GM21423 (cell line): Measurements from ENCODE around the gene LGI2.

Source experiments
- ATAC-seq: cut with Tn5 transposase; IDR thresholded peaks from one replicate; pipeline ENCODE4 v1.9.1; 2021; ENCODE audit warnings: mild to moderate bottlenecking, moderate library complexity; ENCODE audit not compliant: unreplicated experiment

The LGI2 gene

DNA sequence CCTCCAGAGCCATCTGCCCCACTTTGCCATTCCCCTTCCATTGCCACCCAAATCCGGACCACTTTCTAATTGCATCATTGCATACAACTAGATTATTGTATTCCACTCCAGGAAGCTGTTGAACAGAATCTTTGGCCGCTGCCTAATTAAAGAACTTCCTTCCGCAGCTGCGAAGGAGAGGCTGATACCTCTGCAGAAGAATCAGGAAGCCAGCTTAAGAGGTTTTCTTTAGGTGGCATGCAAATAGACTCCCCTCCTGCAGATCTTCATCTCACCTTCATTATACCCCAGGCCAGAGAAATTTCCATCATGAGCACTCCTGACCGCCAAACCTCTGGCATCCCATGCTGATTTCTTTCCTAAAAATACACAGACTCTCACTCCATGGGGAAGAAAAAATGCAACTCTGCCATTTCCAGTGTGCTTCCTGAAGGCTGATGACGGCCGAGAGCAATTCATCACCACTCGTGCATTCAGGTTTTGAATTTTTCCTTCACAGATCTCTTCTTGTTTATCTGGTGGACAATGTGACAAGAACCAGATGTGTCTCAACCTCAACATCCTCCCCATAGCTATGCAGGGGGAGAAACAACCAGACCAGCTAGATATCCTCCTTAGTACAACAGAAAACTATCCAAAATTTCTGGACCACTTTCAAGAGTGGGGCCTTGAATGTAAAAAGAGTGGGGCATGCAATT is 31.2 kb downstream of the LGI2 start:
- ATAC-seq = no peak

DNA sequence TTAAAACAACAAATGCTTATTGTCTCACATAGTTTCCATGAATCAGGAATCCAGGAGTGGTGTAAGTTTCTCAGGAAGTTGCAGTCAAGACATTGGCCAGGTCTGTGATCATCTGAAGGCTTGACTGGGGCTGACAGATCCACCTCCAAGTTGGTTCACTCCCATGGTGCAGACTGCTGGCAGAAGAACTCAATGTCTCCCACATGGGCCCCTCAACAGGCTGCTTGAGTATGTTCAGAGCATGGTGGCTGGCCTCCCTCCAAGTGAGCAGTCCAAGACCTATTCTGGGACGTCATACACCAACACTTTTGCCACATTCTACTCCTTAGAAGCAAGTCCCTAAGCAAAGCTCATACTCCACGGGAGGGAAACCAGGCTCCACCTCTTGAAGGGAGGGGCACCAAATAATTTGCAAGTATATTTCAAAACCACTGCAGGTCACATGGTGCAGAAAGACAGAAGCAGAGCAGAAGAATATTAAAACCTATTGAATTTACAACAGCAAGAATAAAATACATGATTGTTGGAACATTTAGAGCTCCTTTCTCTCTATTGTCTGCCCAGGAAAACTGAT is 35.3 kb downstream of the LGI2 start:
- ATAC-seq = no peak

DNA sequence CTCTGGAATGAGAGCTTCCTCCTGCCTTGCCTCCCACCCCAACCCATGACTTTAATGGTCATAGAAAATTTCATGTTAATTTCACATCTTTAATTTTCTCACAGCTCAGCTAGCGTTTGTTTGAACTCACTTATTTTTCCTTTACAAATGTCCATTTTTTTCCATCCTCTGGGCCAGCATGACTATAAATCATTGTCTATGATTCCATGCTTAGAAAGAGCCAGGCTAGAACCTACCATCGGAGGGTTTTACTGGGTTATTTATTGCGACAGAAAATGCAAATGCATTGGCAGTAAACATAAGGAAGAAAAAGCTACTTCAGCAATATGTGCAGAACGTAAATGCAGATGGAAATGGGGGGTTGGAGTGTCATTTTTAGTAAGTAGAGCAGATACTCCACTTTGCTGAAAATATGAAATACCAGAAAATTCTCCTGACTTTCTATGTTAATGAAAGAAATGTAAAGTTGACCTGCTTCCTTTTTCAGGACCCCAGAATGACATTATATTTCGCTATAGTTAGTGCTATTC is 37.1 kb downstream of the LGI2 start:
- ATAC-seq = no peak

DNA sequence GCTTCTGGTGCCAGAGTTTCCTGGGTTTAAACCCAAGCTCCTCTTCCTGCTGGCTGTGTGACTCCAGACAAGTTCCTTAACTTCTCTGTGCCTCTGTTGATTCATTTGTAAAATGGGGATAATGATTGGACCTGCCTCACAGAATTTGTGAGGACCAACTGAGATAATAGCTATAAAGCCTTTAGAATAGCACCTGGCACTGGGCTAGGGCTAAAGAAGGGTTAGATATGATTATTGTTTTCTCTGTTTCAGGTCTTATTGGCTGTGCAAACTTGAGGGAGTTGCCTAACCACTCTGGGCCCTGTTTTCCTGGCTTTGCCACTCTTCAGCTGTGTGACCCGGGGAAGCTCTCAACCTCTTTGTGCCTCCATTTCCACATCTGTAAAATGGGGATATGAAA is 37.8 kb downstream of the LGI2 start:
- no peak for ATAC-seq

DNA sequence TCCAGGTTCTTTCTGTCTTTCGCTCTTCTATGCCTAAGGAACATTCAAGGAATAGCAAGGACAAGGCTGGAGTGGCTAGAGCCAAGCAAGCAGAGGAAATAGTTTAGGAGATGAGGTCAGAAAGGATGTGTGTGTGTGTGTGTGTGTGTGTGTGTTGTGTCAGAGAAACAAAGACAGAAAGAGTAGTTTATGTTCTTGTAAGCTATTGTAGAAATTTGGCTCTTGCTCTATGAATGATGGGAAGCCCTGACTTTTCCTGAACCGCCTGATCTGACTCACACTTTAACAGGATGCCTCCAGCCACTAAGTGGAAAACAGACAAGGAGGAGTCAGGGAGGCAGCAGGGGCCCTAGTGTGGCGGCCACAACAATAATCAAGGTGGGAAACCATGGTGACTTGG is 39.7 kb downstream of the LGI2 start:
- ATAC-seq = no peak

DNA sequence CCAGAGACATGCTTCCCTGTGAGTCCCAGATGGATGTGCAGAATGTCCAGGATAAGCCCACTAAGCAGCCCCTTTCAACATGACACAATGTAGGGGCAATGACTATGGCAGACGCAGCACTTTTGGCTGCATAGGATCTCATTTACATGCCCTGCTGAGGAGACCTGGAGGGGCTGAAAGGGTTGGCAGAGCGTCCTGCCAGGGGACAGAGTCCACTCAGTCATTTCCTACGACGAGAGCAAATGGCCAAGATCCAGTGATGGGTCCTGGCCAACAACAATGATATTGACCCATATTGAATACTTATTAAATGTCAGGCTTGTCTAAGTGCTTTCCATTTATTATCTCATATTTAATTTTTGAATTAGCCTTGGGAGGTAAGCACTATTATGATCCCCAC is 41.4 kb downstream of the LGI2 start:
- ATAC-seq = no peak

DNA sequence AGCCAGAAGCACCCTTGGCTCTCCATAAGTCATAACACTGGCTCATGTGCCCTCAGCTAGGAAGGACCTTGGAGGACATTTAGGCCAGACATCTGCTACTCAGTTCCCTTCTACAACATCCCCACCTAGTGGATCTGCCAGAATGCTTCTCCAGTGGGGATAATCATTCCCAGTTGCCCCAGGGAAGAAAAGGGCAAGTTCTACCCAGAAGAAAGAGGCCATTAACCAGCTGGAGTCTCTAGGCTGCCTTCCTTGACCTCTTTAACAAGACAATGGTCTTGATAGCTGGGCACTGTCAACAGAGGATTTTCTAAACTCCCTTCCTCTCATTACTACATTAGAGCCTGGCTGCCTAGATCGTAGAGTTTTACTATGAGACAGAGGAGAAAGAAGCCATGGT is 42.0 kb downstream of the LGI2 start:
- no peak for ATAC-seq

DNA sequence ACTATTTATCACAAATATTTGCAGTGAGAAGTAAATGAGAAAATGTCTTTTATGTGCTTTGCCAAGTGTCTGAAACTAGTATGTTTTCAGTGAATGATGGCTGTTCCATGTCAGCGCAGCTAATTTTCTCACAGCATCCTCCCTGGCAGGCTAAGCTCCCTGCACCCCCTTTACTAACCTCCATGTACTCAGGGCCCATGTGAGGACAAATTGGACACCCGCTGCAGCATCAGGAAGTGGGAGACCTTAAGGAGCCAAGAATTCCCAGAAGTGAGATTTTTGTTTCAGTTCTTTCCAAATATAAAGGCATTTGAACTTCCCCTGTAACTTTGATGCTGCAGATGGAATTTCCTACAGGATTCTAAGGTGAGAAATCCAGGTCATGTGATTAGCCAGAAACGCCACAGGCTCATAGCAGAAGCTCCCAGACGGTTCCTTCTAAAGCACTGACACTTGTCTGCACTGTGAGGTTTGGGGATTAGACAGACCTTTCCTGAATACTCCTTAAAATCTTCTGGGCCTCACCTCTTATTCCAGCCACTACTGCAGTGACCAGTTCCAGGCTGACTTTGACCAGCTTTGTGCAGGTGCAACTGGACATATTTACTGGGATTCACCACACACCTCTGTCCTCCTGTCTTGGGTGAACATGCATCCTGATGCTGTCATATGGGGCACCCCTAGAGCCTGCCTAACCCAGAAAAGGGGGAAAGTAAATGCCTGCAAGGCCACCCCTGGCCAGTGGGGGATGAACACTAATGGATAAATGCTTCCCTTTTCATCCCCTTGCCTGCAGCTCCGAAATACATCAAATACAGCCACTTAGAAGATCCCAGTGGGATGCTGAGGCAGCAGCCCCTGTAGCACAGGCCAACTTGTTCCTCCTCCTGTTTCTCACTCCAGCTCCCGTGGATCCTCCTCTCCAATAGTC is 45.9 kb downstream of the LGI2 start:
- ATAC-seq = no peak

DNA sequence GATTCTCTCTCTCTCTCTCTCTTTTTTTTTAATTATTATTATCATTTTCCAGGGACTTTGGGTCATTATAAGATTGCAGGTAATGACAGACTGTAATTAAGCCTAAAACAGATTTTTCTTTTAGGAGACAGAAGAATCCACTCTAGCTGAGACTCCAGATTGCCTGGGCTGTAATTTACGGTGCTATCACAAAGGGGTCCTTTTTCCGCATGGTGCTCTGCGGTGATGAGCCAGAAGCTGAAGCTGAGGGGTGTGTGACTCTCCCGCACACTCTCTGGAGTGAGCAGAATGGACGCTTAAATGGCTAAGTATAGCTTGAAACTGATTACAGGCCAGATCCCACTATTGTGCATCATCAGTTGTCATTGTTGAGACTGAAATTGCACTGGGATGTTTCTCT is 50.0 kb downstream of the LGI2 start:
- no peak for ATAC-seq

DNA sequence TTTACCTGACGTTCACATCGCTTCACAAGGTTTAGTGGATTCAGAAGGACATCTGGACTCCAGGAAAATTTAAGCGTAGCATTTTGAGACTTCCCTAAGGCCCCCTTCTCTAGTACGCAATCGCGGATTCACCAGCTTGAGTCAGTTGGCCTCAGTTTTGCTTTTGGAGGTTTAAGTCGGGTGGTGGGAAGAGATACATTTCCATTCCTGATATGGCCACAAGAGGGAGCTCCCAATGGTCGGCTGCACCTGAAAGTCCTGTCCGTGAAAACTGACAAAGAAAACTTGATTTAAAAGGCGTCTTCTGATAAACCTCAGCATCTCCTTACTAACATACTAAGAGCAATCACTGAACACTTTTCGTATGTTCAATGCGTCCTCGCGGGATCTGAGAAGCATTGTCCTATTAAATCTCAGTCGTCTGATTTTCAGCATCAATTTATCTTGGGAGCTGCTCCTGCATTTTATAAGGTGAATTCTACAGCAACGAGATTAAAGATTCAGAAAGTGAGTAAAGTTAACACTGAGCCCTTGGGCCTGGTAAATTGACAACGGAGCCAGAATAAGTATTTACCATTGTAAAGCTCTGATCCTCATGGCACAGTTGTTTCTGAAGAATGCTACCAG is 50.6 kb downstream of the LGI2 start:
- peak; percentile 71 for ATAC-seq

DNA sequence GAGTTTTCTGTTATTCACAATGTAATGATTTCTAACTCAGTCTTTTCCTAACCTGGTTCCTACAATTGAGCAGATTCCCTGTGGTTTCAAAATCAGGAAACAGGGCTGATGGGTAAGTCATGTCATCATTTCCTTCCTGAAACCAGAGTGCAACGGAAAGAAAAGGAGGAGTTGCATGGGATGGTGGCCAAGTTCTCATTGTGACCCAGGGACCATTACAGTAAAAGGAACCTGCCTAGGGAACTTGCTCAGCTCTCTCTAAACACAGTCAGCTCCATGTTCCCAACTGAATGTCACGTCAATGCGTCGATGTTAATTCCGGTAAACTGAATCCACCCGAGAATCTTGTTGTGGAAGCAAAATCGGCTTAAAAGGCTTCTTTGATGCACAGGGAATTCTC is 51.2 kb downstream of the LGI2 start:
- ATAC-seq = no peak

DNA sequence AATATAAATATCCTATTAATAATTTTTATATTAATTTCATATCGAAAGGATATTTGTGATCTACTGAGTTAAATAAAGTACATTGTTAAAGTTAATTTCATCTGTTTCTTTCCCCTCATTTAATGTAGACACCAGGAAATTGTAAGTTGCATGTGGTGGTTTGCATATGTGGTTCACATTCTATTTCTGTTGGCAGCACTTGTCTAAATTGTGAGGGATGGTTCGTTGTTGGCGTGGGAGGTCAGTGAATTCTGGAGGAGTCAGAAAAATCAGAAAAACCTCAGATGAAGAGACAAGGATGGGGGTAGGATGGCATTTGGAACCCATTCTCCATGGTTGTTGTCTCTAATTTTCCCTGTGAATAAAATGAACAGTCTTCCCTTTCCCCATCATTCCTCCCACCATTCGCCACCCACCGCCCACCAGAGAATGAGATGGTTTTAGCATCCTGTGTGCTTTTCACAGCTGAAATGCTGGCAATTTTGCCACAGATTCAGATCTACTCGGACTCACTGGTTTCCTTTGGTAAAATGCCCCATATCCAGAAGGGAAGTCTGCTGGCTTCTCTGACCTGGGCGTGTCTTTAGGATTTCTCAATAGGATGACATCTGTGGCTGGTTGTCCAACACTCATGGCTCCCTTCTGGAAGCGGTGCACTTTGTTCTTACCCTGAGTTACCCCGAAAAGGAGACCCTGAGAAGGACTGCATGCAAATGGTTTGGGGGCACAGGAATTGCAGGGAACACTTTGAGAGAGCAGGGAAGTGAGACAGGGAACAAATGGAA is 52.3 kb downstream of the LGI2 start:
- ATAC-seq = no peak

DNA sequence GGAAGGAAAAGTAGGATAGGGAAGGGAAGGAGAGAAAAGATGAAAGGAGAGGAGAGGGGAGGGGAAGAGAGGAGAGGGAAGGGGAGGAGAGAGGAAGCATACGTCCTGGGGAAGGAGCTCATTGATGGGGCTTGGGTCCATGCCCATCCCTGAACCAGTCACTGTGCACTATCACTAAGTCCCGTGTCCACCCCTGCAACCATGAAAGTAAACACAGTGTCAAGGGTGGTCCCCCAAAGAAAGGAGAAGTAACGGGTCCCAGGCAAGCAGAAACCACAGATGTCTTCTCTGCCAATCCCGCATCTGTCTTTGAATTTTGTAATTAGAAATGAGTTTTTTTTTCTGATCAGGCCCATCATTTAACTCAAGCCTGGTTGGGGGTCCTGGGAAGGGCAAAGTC is 55.2 kb downstream of the LGI2 start:
- no peak for ATAC-seq

DNA sequence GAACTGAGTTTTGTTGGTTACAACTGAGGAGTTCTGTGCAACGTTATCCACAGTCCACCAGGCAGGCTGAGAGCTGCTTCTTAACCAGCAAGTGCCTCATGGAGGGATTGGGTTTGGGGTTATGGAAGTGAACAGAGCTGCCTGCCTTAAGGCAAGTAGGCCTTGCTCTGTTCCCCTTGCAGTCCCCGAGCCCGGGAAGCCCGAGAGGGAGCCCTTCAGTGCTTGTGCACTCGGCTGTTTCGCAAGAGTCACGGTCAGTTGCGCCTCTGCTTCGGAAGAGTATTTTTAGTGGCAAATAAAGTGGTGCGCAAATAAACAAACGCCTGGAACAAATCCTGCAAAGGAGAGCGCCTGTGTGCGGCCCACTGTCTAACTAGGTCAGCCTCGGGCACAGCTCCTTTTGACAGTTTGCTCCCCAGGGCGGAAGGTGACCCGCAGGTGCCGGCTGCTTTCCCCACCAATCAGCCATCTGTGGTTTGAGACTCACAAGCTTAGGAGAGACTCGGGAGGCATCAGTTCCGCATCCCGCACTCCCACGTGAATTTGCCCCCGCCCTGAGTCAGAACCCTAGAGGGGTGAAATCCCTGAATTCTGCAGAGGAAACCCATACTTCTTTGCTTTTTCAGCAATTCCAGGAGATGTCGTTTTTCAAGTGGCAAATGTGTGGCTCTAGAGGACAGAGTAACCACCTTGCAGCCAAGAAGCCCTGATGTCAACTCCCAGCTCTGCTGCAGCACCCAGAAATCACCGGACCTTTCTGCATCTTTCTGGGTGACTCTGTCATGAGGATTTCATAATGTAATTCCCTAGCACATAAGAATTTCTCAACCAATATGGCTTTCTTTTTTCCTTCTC is 56.8 kb downstream of the LGI2 start:
- ATAC-seq = no peak

DNA sequence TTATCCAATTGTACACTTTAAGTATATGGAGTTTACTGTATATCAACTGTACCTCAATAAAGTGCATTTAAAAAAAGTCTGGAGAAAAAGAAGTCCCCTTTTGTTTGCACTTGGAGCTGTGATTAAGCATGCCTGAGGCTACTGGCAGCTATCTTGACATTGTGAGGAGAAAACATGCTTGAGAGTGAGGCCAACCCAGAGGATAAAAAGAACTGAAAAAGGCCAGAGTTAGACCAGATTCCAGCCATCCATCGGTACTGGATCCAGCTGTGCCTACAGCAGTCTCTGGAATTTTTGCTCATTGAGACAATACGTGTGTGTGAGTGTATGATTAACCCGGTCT is 57.4 kb downstream of the LGI2 start:
- no peak for ATAC-seq

DNA sequence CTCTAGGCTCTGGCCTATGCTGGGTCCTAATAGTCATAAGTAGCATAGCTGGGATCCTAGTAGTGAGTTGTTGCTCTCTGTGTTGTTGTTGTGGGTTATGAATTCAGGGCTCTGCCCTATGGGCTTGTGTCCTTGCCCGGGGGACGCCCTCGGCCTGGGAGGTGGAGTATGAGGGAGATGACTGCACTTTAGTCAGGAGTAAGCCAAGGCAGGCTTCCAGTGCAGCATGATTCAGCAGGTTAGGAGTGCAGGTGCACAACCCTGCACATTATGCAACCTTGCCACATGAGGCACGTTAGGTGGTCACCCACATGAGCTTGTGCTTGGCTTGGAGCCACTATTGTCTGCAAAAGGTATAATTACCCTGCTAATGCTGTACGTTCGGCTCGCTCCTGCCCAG is 59.6 kb downstream of the LGI2 start:
- ATAC-seq = no peak

DNA sequence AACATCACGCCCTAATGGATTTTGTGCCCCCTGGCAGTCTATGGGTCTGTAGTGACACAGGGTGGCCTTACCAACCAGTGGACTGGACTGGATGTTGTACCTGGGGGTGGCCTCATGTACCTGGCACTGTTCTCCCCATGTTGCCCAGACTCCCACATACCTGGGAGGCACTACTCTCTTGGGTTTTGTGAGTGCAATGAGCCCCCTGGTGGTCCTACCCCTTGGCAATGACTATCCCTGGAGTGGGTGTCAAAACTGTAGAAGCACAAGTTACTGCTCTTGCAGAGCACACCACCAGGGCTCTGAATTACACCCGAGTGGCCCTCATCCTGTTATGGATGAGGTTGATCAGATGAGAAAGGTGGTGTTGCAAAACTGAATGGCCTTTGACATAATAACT is 60.1 kb downstream of the LGI2 start:
- no peak for ATAC-seq

DNA sequence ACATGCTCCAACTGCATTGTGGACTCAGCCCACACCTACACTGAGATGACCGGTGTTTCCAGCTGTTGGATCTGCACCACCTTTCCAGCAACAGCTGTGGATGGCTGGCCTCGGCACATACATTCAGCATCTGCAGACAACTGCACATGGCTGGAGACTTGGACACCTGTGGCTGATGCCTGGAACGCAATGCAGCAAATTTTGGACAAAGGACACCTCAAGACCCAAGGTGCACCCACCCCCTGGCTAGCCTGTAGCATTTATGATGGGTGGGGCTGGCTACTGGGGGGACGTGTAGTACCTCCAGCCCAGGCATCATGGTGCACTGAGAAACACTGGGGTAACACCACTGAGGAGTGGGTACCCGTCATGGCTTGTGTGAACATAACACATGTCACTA is 60.6 kb downstream of the LGI2 start:
- ATAC-seq = no peak

DNA sequence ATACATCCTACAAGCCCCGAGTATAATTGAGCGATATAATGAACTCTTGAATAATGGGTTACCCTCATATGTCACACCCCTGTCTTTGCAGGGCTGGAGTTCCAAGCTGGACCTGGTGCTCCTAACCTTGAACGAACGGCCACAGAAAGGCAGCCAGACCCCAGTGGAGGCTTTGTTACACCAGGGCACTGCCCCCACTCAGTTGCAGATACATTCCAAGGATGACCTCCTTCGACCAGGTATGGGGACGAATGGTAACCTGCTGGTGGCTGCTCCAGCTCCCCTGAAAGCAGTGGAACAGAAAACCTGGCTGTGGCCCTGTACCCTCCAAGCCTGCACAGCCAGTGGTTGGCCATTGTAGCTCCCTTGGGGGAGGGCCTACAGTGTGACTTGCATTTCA is 61.3 kb downstream of the LGI2 start:
- ATAC-seq = no peak

DNA sequence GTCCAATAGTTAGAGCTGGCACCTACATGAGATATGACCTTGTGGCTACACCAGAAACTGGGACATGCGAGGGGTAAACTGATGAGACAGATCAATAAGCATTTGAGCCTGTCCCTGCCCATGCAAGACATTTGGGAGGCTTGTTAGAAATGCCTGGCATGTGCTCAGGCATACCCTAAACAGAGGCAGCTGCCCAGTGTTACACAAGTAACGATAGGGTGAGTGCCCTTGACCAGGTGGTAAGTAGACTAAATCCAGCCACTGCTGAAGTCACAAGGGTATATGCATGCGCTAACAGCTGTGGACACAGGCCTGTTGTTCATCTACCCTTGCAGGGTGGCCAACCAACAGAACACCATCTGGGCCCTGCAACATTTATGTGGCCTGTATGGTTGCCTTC is 61.8 kb downstream of the LGI2 start:
- ATAC-seq = no peak
